Measurements from ENCODE around the gene SPO11.

DNA sequence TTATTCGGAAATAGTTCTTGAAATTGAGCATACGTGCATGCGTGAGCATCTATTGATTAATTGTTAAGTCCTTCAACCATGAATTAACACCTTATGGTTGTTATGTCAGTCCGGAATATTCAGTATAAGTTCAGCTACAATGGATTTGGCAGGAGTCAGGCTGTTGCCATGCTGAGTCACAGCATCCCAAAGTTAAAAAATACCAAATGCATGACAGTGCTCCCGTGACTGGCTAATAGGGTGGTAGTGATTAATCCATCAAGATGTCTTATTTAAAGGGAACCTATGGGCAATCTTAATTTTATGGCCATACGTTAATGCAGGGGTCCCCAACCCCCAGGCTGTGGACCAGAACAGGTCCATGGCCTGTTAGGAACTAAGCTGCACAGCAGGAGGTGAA lies 31.9 kb downstream of the SPO11 start:
- TF ChIP-seq, protein P1, sequence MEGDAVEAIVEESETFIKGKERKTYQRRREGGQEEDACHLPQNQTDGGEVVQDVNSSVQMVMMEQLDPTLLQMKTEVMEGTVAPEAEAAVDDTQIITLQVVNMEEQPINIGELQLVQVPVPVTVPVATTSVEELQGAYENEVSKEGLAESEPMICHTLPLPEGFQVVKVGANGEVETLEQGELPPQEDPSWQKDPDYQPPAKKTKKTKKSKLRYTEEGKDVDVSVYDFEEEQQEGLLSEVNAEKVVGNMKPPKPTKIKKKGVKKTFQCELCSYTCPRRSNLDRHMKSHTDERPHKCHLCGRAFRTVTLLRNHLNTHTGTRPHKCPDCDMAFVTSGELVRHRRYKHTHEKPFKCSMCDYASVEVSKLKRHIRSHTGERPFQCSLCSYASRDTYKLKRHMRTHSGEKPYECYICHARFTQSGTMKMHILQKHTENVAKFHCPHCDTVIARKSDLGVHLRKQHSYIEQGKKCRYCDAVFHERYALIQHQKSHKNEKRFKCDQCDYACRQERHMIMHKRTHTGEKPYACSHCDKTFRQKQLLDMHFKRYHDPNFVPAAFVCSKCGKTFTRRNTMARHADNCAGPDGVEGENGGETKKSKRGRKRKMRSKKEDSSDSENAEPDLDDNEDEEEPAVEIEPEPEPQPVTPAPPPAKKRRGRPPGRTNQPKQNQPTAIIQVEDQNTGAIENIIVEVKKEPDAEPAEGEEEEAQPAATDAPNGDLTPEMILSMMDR (IDR thresholded peaks at IDR 0.05), result no peak
- no peak for TF ChIP-seq POLR2AphosphoS5 (IDR thresholded peaks at IDR 0.05)
- no peak for TF ChIP-seq EP300 (IDR thresholded peaks at IDR 0.05)
- no peak for TF ChIP-seq POLR2A (IDR thresholded peaks at IDR 0.05)
